B cell (primary cell): ENCODE measurements around the gene DCHS1. TPM values are rescaled to one million over a fixed set of nuclear protein-coding genes. Genes with fewer than 3 reads are reported as not detected.
"Not testable (repeated sequence)": the region's sequence is repeated elsewhere in the genome, so short reads cannot be mapped to it uniquely, and the experiment has no call there.

Source experiments
- ATAC-seq: fragments of 200-7000 bp; cut with Tn5 transposase; one replicate; pipeline ENCODE4 v1.10.0; 2021; ENCODE audit warnings: low read depth, mild to moderate bottlenecking, moderate number of reproducible peaks, moderate library complexity
- CTCF ChIA-PET: fragments of 350-600 bp; sonication (Branson Sonifier 250); formaldehyde crosslinking; loops from one replicate; lab custom pipeline; 2021; ENCODE audit warnings: antibody characterized with exemption, inconsistent platforms; lab: Charles Lee
- POLR2A ChIA-PET: fragments of 350-600 bp; sonication (Branson Sonifier 250); formaldehyde crosslinking; loops from one replicate; lab custom pipeline; 2021; ENCODE audit warnings: antibody characterized with exemption; lab: Charles Lee
- DNase-seq: peaks from one replicate; pipeline ENCODE4 v3.0.0; 2013
- H2AFZ ChIP-seq: 2 replicates; pipeline ENCODE4 v1.6.1; 2012; ENCODE audit warnings: mild to moderate bottlenecking, low read depth, low read length; ENCODE audit not compliant: insufficient read depth, poor library complexity, severe bottlenecking
- H3K27ac ChIP-seq, 2 donors: 1 replicate in 1 of 2; 2 replicates in 1 of 2; pipeline ENCODE4 v1.5.1; 2012 to 2013; ENCODE audit warnings: low read length in 2 of 2, mild to moderate bottlenecking in 2 of 2, moderate library complexity in 1 of 2
- H3K27me3 ChIP-seq, 4 experiments: fragments of 200-600 bp in 1 of 4; sonication (generic) in 1 of 4; replicated peaks in 1 of 4; 1 replicate in 2 of 4; 2 replicates in 2 of 4; pipeline versions ENCODE4 v1.6.1 to v1.7.0; 2013 to 2016; ENCODE audit warnings: low read length in 3 of 4, mild to moderate bottlenecking in 2 of 4, mixed read lengths in 1 of 4, moderate library complexity in 1 of 4; ENCODE audit not compliant: insufficient read depth in 4 of 4, control insufficient read depth in 3 of 4; ENCODE audit errors: control extremely low read depth in 1 of 4
- H3K36me3 ChIP-seq, 2 experiments: replicated peaks in 1 of 2; 1 replicate in 1 of 2; 2 replicates in 1 of 2; pipeline versions ENCODE4 v1.6.1 to v1.7.1; 2013; ENCODE audit warnings: low read length in 1 of 2; ENCODE audit not compliant: insufficient read depth in 2 of 2, control insufficient read depth in 1 of 2; ENCODE audit errors: control extremely low read depth in 1 of 2, extremely low read depth in 1 of 2
- H3K4me1 ChIP-seq, 2 donors: fragments of 200-600 bp in 1 of 2; sonication (generic) in 1 of 2; 1 replicate in 1 of 2; 2 replicates in 1 of 2; pipeline versions ENCODE4 v1.5.1 to v1.6.1; 2013 to 2017; ENCODE audit warnings: low read length in 2 of 2; ENCODE audit not compliant: control insufficient read depth in 2 of 2, insufficient read depth in 2 of 2
- H3K4me2 ChIP-seq: replicated peaks from 2 replicates; pipeline ENCODE3; 2012; ENCODE audit warnings: mild to moderate bottlenecking, low read depth, low read length; ENCODE audit not compliant: poor library complexity, severe bottlenecking
- H3K4me3 ChIP-seq, 5 experiments: fragments of 200-600 bp in 1 of 5; sonication (generic) in 1 of 5; 1 replicate in 3 of 5; 2 replicates in 2 of 5; pipeline versions ENCODE4 v1.5.1 to v1.7.0; 2011 to 2016; ENCODE audit warnings: low read length in 4 of 5, mild to moderate bottlenecking in 4 of 5, low read depth in 2 of 5, control low read depth in 1 of 5, moderate library complexity in 1 of 5; ENCODE audit not compliant: insufficient read depth in 1 of 5; ENCODE audit errors: control extremely low read depth in 1 of 5, extremely low read depth in 1 of 5
- H3K79me2 ChIP-seq: fragments of 200-600 bp; sonication (generic); one replicate; pipeline ENCODE4 v1.6.0; 2016; ENCODE audit warnings: low read length; ENCODE audit not compliant: control insufficient read depth, insufficient read depth
- H3K9ac ChIP-seq: fragments of 200-600 bp; sonication (generic); 2 replicates; pipeline ENCODE4 v1.6.1; 2017; ENCODE audit warnings: mild to moderate bottlenecking, low read length, moderate library complexity
- H3K9me3 ChIP-seq, 3 donors: one replicate each; pipeline versions ENCODE4 v1.6.1 to v1.7.1; 2013; ENCODE audit warnings: low read length in 2 of 3; ENCODE audit not compliant: control insufficient read depth in 2 of 3, insufficient read depth in 1 of 3; ENCODE audit errors: control extremely low read depth in 1 of 3
- H4K20me1 ChIP-seq: 2 replicates; pipeline ENCODE4 v1.6.0; 2012; ENCODE audit warnings: mild to moderate bottlenecking, low read length; ENCODE audit not compliant: insufficient read depth, control insufficient read depth, poor library complexity, severe bottlenecking
- H3K27ac Mint-ChIP-seq: one replicate; pipeline ENCODE4 v1.8.0; 2021; ENCODE audit warnings: mixed read lengths
- H3K27me3 Mint-ChIP-seq: one replicate; pipeline ENCODE4 v1.8.0; 2021; ENCODE audit warnings: mixed read lengths
- H3K4me1 Mint-ChIP-seq: one replicate; pipeline ENCODE4 v1.8.0; 2021; ENCODE audit warnings: mixed read lengths
- H3K4me3 Mint-ChIP-seq: one replicate; pipeline ENCODE4 v1.8.0; 2021; ENCODE audit warnings: mixed read lengths
- H3K9me3 Mint-ChIP-seq: one replicate; pipeline ENCODE4 v1.8.0; 2022; ENCODE audit warnings: mixed read lengths; ENCODE audit not compliant: insufficient read depth
- CTCF ChIP-seq: fragments of 200-600 bp; IDR thresholded peaks from one replicate; pipeline ENCODE4 v1.8.0; 2022; ENCODE audit warnings: antibody characterized with exemption, mild to moderate bottlenecking
- EZH2 ChIP-seq: IDR thresholded peaks from 2 replicates; pipeline ENCODE4 v1.6.1; 2012; ENCODE audit warnings: borderline replicate concordance, low read depth, mild to moderate bottlenecking, moderate library complexity, low read length; ENCODE audit not compliant: insufficient read depth, poor library complexity, severe bottlenecking
- WGBS: methylation state at CpG from one replicate; pipeline ENCODE4 v1.1.5; 2013; ENCODE audit warnings: missing lambda C conversion rate; ENCODE audit not compliant: insufficient coverage; 5-methylcytosine and 5-hydroxymethylcytosine counted together
- intact Hi-C: fragments of 100-400 bp; cut with micrococcal nuclease; formaldehyde crosslinking; loops from one replicate; pipeline ENCODE4 v1.10.0; 2022
- polyA plus RNA-seq: library from polyadenylated mRNA; depleted of rRNA; stranded (reverse); fragments of >200 nt; gene quantifications from 2 replicates; pipeline ENCODE4 v1.2.3, GENCODE V29; 2012
- total RNA-seq, 2 donors: library from RNA; stranded (reverse); fragments of 120-200 nt in 1 of 2; gene quantifications; 1 replicate in 1 of 2; 2 replicates in 1 of 2; pipeline versions ENCODE4 v1.2.3 to v1.2.4, GENCODE V29; 2013 to 2022

DCHS1 gene
- total and polyA plus RNA-seq, 2 donors (not counting 1 experiment from before 2014, with no cell fraction given), result 0.31 to 0.84 TPM

- H3K9ac ChIP-seq, result no peak overlapping the region
- H3K4me1 ChIP-seq, result peaks cover 0 to 4% of the 10 kb centered on the region in 2 donors
- H3K4me2 ChIP-seq, result no peak overlapping the region
- H3K27ac ChIP-seq, result no peak overlapping the region
- no peak overlapping the region for H3K27ac Mint-ChIP-seq
- no peaks in the 10 kb centered on the region for H3K27me3 ChIP-seq
- H3K9me3 ChIP-seq, result no peaks in the 10 kb centered on the region
- intact Hi-C loops, result loop anchor here (1.0 kb wide), 1 partner anchor 54 kb away; no protein-coding TSS in a partner anchor
- no peaks in the 10 kb centered on the region for H3K27me3 Mint-ChIP-seq
- no CpG with 5 or more reads among the region's 2 CpGs for WGBS
- ChIA-PET CTCF (interaction anchor here (0.8 to 6.2 kb wide), 8 partner anchors 8 to 325 kb away, joined by 3 to 104 read pairs (median 9); no protein-coding TSS in a partner anchor), POLR2A (no interaction called here)
- TF ChIP-seq EZH2, result no peak
- no peak for TF ChIP-seq CTCF
- no peak overlapping the region for H3K4me3 Mint-ChIP-seq
- ATAC-seq (peak; percentile 51), DNase-seq (peak; percentile 29)
- H3K4me3 ChIP-seq, result no peak overlapping the region
- H3K9me3 Mint-ChIP-seq, result no peaks in the 10 kb centered on the region
- no peaks in the 10 kb centered on the region for H4K20me1 ChIP-seq
- peaks cover 14% of the 10 kb centered on the region for H3K4me1 Mint-ChIP-seq
- peaks cover 3% of the 10 kb centered on the region in 2 experiments for H3K36me3 ChIP-seq
- H3K79me2 ChIP-seq, result no peaks in the 10 kb centered on the region
- H2AFZ ChIP-seq, result no peak overlapping the region
Observed at GRCh38 chr11:6703247-6704063, 47.8 kb upstream of the DCHS1 start.

DNA sequence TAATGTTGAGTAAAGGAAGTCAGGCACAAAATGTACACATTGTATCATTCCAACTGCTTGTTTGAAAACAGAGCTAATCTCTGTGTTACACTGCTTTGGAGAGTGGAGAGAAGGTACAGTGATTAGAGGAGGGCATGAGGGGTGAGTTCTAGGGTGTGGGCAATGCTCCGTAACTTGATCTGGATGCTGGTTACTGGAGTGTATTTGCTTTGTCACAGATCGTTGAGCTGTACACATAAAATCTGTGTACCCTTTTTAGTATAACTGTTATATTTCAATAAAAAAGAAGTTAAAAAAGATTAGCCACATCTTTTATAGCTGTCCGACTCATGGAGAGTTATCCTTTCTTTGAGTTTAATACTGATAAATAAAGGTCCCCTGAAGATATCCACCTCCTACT is 46.3 kb upstream of the DCHS1 start:
- POLR2A ChIA-PET, H3K9me3 ChIP-seq, intact Hi-C loops, H3K4me2 ChIP-seq, H3K36me3 ChIP-seq, H3K4me1 ChIP-seq, H3K27ac Mint-ChIP-seq, H3K4me3 ChIP-seq, H2AFZ ChIP-seq, H3K9ac ChIP-seq, H3K9me3 Mint-ChIP-seq, H4K20me1 ChIP-seq, ATAC-seq, H3K4me3 Mint-ChIP-seq, DNase-seq, H3K27me3 ChIP-seq, H3K27me3 Mint-ChIP-seq, H3K27ac ChIP-seq, H3K79me2 ChIP-seq: not testable (repeated sequence)
- no CpG with 5 or more reads among the region's 3 CpGs for WGBS
- H3K4me1 Mint-ChIP-seq, result peaks cover 11% of the 10 kb centered on the region
- CTCF ChIA-PET, result interaction anchor here (1.6 to 6.2 kb wide), 4 partner anchors 35 to 197 kb away, joined by 3 to 104 read pairs (median 55); no protein-coding TSS in a partner anchor
